K562 (cell line): ENCODE data around the gene CIAO3. TPM values are rescaled to one million over a fixed set of nuclear protein-coding genes. Genes with fewer than 3 reads are reported as not detected.

Experiments used
- NBN ChIP-seq: fragments of 450-650 bp; IDR thresholded peaks from 2 replicates; pipeline ENCODE4 v1.6.1; 2016; ENCODE audit warnings: low read depth, mild to moderate bottlenecking
- SRSF3 ChIP-seq: fragments of 200-400 bp; formaldehyde crosslinking; IDR thresholded peaks from 2 replicates; pipeline ENCODE4 v1.6.1; 2016; ENCODE audit warnings: mild to moderate bottlenecking, low read length, moderate library complexity; ENCODE audit not compliant: insufficient read depth
- TARDBP ChIP-seq: fragments of 450-650 bp; IDR thresholded peaks from 2 replicates; pipeline ENCODE4 v1.6.1; 2016
- WHSC1 ChIP-seq: IDR thresholded peaks from one replicate; pipeline ENCODE4 v1.6.1; 2012; ENCODE audit warnings: low read length, control low read depth, inconsistent platforms
- ZNF143 ChIP-seq: sonication (generic); formaldehyde crosslinking; IDR thresholded peaks from 2 replicates; pipeline ENCODE4 v1.9.0; 2022; ENCODE audit warnings: mild to moderate bottlenecking, missing genetic modification reagents
- ZNF239 ChIP-seq: fragments of 250-450 bp; sonication (Bioruptor Pico); IDR thresholded peaks from 2 replicates; pipeline ENCODE4 v1.4.0; 2020; ENCODE audit warnings: mild to moderate bottlenecking
- ZNF311 ChIP-seq: fragments of 250-450 bp; sonication (Bioruptor Pico); IDR thresholded peaks from 2 replicates; pipeline ENCODE4 v1.4.0; 2020; ENCODE audit warnings: mild to moderate bottlenecking, moderate library complexity
- ZNF778 ChIP-seq: fragments of 450-650 bp; formaldehyde crosslinking; IDR thresholded peaks from 2 replicates; pipeline ENCODE4 v1.4.0; 2020; ENCODE audit warnings: mild to moderate bottlenecking, moderate library complexity
- polyA plus RNA-seq, 8 experiments: library from polyadenylated mRNA; depleted of rRNA in 4 of 8; stranded (reverse) in 5 of 8; unstranded in 3 of 8; fragments of >200 nt; fragmentation: Nextera tagmentation in 2 of 8; fragmentation: Illumina TruSeq in 1 of 8; extraction: Ambion mirVana in 2 of 8; extraction: Trizol in 1 of 8; gene quantifications; 2 replicates each; pipeline versions ENCODE4 v1.2.1 to v1.2.3, GENCODE V29; 2011 to 2014; ENCODE audit warnings: inconsistent platforms in 1 of 8, missing spikeins in 1 of 8
- total RNA-seq, 7 experiments: library from RNA; depleted of rRNA in 6 of 7; stranded (reverse); fragments of >200 nt in 6 of 7; fragmentation: Illumina TruSeq in 2 of 7; extraction: Trizol in 2 of 7; gene quantifications; 2 replicates each; pipeline versions ENCODE4 v1.2.1 to v1.2.3, GENCODE V29; 2011 to 2021; ENCODE audit warnings: low replicate concordance in 1 of 7
- TF ChIP-seq, protein P1 (sequence below): fragments of 450-650 bp; IDR thresholded peaks from 2 replicates; pipeline ENCODE4 v1.6.1; 2016; ENCODE audit warnings: low read depth
- TF ChIP-seq, protein P2 (sequence below): sonication (generic); formaldehyde crosslinking; IDR thresholded peaks from 2 replicates; pipeline ENCODE4 v1.8.1; 2023; ENCODE audit warnings: mild to moderate bottlenecking, missing genetic modification reagents
- TF ChIP-seq, protein P3 (sequence below): fragments of 450-650 bp; formaldehyde crosslinking; IDR thresholded peaks from 2 replicates; pipeline ENCODE4 v1.4.0; 2020; ENCODE audit warnings: mild to moderate bottlenecking
- TF ChIP-seq, protein P4 (sequence below), 2 experiments: fragments of 450-650 bp in 1 of 2; sonication (generic) in 1 of 2; formaldehyde crosslinking in 1 of 2; IDR thresholded peaks in 1 of 2; conservative IDR thresholded peaks in 1 of 2; 2 replicates each; pipeline versions ENCODE4 v1.6.1 to v1.8.1; 2016 to 2023; ENCODE audit warnings: mild to moderate bottlenecking in 2 of 2, moderate library complexity in 2 of 2, inconsistent platforms in 1 of 2, missing genetic modification reagents in 1 of 2
- TF ChIP-seq, protein P5 (sequence below): fragments of 250-450 bp; sonication (Bioruptor Pico); IDR thresholded peaks from 2 replicates; pipeline ENCODE4 v1.8.0; 2021; ENCODE audit warnings: moderate library complexity, mild to moderate bottlenecking, inconsistent platforms

The CIAO3 gene
- total and polyA plus RNA-seq, 9 of the 15 experiments (the other 6 are each of a cell fraction or from before 2014, with no cell fraction given) = 2.2 to 35.6 (median 18.7) TPM

DNA sequence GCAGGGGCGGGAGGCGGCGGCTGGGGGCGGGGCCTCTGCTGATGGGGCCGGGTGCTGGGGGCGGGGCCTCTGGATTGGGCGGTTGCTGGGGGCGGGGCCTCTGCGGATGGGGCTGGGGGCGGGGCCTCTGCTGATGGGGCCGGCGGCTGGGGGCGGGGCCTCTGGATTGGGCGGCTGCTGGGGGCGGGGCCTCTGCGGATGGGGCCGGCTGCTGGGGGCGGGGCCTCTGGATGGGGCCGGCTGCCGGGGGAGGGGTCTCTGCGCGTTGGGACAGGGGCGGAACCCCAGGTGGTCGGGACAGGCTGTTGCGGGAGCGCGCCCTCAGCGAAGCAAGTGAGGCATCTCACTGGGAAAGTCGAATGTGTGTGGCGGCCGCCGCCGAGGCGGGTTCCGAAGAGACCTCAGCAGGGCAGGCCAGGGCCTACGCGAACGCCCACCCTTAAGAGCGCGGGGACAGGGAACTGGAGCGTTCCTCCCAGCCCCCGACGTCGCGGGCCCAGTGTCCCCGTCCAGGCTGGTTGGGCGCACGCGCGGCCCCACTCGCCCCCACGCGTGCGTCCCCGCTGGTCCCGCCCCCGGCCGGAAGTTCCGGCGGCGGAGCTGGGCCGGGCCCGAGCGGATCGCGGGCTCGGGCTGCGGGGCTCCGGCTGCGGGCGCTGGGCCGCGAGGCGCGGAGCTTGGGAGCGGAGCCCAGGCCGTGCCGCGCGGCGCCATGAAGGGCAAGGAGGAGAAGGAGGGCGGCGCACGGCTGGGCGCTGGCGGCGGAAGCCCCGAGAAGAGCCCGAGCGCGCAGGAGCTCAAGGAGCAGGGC, 60.8 kb downstream of the CIAO3 start, which contains the start of gene STUB1 (continued):
- TF ChIP-seq, protein P1, sequence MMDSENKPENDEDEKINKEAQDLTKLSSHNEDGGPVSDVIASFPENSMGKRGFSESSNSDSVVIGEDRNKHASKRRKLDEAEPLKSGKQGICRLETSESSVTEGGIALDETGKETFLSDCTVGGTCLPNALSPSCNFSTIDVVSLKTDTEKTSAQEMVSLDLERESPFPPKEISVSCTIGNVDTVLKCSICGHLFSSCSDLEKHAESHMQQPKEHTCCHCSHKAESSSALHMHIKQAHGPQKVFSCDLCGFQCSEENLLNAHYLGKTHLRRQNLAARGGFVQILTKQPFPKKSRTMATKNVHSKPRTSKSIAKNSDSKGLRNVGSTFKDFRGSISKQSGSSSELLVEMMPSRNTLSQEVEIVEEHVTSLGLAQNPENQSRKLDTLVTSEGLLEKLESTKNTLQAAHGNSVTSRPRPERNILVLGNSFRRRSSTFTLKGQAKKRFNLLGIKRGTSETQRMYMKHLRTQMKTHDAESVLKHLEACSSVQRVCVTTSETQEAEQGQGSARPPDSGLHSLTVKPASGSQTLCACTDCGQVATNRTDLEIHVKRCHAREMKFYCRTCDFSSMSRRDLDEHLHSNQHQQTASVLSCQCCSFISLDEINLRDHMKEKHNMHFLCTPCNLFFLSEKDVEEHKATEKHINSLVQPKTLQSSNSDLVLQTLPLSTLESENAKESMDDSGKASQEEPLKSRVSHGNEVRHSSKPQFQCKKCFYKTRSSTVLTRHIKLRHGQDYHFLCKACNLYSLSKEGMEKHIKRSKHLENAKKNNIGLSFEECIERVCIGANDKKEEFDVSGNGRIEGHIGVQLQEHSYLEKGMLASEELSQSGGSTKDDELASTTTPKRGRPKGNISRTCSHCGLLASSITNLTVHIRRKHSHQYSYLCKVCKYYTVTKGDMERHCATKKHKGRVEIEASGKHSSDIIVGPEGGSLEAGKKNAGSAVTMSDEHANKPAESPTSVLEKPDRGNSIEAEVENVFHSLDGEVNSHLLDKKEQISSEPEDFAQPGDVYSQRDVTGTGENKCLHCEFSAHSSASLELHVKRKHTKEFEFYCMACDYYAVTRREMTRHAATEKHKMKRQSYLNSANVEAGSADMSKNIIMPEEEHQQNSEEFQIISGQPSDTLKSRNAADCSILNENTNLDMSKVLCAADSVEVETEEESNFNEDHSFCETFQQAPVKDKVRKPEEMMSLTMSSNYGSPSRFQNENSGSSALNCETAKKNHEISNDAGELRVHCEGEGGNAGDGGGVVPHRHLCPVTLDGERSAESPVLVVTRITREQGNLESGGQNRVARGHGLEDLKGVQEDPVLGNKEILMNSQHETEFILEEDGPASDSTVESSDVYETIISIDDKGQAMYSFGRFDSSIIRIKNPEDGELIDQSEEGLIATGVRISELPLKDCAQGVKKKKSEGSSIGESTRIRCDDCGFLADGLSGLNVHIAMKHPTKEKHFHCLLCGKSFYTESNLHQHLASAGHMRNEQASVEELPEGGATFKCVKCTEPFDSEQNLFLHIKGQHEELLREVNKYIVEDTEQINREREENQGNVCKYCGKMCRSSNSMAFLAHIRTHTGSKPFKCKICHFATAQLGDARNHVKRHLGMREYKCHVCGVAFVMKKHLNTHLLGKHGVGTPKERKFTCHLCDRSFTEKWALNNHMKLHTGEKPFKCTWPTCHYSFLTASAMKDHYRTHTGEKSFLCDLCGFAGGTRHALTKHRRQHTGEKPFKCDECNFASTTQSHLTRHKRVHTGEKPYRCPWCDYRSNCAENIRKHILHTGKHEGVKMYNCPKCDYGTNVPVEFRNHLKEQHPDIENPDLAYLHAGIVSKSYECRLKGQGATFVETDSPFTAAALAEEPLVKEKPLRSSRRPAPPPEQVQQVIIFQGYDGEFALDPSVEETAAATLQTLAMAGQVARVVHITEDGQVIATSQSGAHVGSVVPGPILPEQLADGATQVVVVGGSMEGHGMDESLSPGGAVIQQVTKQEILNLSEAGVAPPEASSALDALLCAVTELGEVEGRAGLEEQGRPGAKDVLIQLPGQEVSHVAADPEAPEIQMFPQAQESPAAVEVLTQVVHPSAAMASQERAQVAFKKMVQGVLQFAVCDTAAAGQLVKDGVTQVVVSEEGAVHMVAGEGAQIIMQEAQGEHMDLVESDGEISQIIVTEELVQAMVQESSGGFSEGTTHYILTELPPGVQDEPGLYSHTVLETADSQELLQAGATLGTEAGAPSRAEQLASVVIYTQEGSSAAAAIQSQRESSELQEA = no peak
- TF ChIP-seq, protein P2, sequence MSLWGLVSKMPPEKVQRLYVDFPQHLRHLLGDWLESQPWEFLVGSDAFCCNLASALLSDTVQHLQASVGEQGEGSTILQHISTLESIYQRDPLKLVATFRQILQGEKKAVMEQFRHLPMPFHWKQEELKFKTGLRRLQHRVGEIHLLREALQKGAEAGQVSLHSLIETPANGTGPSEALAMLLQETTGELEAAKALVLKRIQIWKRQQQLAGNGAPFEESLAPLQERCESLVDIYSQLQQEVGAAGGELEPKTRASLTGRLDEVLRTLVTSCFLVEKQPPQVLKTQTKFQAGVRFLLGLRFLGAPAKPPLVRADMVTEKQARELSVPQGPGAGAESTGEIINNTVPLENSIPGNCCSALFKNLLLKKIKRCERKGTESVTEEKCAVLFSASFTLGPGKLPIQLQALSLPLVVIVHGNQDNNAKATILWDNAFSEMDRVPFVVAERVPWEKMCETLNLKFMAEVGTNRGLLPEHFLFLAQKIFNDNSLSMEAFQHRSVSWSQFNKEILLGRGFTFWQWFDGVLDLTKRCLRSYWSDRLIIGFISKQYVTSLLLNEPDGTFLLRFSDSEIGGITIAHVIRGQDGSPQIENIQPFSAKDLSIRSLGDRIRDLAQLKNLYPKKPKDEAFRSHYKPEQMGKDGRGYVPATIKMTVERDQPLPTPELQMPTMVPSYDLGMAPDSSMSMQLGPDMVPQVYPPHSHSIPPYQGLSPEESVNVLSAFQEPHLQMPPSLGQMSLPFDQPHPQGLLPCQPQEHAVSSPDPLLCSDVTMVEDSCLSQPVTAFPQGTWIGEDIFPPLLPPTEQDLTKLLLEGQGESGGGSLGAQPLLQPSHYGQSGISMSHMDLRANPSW (CRISPR knock-in tag) = no peak
- TF ChIP-seq, protein P3, sequence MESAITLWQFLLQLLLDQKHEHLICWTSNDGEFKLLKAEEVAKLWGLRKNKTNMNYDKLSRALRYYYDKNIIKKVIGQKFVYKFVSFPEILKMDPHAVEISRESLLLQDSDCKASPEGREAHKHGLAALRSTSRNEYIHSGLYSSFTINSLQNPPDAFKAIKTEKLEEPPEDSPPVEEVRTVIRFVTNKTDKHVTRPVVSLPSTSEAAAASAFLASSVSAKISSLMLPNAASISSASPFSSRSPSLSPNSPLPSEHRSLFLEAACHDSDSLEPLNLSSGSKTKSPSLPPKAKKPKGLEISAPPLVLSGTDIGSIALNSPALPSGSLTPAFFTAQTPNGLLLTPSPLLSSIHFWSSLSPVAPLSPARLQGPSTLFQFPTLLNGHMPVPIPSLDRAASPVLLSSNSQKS (CRISPR knock-in tag) = no peak
- TF ChIP-seq ZNF311 (CRISPR knock-in tag) (no peak), NBN (no peak), ZNF778 (no peak), ZNF239 (no peak), ZNF143 (CRISPR knock-in tag) (no peak), TARDBP (peak; percentile 85), SRSF3 (no peak), WHSC1 (no peak)
- TF ChIP-seq, protein P4, sequence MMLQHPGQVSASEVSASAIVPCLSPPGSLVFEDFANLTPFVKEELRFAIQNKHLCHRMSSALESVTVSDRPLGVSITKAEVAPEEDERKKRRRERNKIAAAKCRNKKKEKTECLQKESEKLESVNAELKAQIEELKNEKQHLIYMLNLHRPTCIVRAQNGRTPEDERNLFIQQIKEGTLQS (IDR thresholded peaks at IDR 0.05) = no peak
- TF ChIP-seq, protein P4 (CRISPR knock-in tag; conservative IDR thresholded peaks at IDR 0.05) = no peak
- TF ChIP-seq, protein P5, sequence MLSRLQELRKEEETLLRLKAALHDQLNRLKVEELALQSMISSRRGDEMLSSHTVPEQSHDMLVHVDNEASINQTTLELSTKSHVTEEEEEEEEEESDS (CRISPR knock-in tag) = no peak
